Measurements from ENCODE around the gene C7.

The C7 gene

DNA sequence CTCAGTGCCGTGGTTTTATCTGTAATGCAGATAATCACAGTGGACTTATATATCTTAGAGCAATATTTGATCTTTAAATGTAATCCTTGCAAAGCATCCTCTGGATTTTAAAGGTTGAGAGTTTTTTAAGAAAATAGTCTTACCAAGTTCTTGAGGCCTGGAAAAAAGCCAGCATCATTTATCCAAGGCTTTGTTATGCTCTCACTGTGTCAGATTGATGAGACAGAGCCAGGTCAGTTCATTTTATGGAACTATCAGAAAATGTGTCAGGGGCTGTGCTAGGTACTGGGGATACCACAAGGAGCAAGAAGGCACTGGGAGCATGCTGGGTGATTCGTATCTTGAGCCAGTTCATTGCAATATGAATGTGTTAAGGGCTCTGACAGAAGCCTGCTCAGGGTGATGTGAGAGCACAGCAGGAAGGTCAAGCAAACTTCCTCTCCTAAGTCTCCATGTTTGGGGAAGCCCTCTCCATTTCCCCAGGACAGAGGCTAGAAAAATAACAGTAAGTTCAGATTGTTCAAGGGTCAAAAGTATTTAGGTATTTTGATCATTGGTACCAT lies 19.7 kb downstream of the C7 start:
- no peak for DNase-seq

GRCh38 chr5:40932766-40933165 lies 23.5 kb downstream of the C7 start:
- no peak for DNase-seq

- DNase-seq: no peak
Observed at GRCh38 chr5:40937075-40937474, 27.8 kb downstream of the C7 start.

- DNase-seq: no peak
Observed at GRCh38 chr5:40939753-40940152, 30.5 kb downstream of the C7 start.

DNA sequence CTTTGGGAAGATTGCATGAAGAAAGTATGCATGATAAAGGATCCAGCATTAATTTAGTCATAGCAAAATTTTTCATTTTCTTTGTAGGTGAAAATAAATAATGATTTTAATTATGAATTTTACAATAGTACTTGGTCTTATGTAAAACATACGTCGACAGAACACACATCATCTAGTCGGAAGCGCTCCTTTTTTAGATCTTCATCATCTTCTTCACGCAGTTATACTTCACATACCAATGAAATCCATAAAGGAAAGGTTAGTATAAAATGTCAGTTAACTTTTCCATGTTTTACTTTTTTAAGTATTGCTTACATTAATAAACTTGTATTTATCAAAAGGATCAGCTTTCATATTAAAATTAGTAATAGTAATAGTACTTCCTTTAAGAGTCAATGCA lies 35.8 kb downstream of the C7 start:
- DNase-seq: no peak

GRCh38 chr5:40955313-40955712 lies 46.0 kb downstream of the C7 start:
- no peak for DNase-seq

DNA sequence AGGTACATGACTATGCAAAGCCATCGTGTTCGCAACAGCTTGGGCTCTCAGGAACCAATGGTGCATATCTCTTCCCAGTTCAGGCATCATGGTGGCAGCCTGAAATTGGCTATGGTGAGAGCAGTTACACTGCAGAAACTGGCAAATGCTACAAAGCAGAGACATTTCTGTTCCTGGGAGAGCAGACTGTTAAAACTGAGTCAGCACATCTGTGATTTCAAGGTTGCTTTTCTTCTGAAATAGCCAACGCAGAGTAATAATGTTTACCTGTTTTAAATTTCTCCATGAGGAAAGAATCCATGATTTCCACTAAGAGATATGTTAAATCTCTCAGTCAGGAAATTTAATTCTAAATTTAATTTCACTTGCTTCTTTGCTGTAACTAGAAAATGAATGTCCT lies 47.8 kb downstream of the C7 start:
- DNase-seq: no peak

GRCh38 chr5:40958811-40959210 lies 49.5 kb downstream of the C7 start:
- DNase-seq: no peak

GRCh38 chr5:40960037-40960436 lies 50.7 kb downstream of the C7 start:
- no peak for DNase-seq

- no peak for DNase-seq
Observed at GRCh38 chr5:40962207-40962955, 53.1 kb downstream of the C7 start.

DNA sequence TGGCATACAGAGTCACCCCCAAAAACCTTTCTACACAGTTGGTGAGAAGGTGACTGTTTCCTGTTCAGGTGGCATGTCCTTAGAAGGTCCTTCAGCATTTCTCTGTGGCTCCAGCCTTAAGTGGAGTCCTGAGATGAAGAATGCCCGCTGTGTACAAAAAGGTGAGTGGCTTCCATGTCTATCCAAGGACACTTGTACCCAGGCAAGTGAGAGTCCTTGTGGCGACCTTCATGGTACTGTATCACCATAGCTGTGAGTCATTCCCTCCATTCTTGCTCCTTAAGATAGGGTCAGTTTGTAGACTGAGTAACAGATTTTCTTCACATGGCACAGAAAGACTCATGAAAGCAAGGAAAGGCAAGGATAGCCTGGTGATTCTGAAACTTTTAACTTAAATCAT lies 63.1 kb downstream of the C7 start:
- DNase-seq: no peak

DNA sequence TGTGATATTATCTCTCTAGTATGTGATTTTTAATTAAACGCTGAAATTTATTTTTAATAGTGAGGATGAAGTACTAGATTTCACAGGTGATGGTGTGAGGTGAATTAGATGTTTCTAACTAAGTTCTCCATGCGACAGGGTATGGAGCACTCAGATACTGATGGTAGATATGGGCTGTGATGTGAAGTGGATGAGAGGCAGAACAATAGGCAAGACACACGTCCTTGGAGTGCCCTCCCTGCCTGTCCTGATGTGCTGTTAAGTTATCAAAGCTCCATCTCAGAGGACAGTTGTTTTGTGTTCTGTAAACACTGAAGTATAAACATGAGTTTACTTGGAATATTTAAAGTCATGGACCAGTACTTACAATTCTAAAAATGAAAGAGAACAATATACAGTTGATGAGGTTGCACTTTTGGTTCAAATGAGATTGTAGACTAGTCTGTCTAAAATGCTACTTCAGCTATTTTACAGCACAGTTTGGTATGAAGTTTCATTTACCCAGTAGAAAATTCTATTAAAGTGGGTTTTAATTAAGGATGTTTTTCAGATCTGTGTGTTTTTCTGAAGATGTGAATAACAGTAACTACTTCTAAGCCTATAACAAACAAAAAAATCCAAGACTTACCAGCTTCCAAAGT lies 64.2 kb downstream of the C7 start:
- no peak for DNase-seq

- DNase-seq: no peak
Observed at GRCh38 chr5:40976041-40976440, 66.7 kb downstream of the C7 start.

GRCh38 chr5:40976836-40977235 lies 67.5 kb downstream of the C7 start:
- no peak for DNase-seq

DNA sequence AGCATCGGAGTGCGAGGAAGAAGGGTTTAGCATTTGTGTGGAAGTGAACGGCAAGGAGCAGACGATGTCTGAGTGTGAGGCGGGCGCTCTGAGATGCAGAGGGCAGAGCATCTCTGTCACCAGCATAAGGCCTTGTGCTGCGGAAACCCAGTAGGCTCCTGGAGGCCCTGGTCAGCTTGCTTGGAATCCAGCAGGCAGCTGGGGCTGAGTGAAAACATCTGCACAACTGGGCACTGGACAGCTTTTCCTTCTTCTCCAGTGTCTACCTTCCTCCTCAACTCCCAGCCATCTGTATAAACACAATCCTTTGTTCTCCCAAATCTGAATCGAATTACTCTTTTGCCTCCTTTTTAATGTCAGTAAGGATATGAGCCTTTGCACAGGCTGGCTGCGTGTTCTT lies 72.1 kb downstream of the C7 start:
- no peak for DNase-seq

- DNase-seq: no peak
Observed at GRCh38 chr5:40983781-40984180, 74.5 kb downstream of the C7 start.

DNA sequence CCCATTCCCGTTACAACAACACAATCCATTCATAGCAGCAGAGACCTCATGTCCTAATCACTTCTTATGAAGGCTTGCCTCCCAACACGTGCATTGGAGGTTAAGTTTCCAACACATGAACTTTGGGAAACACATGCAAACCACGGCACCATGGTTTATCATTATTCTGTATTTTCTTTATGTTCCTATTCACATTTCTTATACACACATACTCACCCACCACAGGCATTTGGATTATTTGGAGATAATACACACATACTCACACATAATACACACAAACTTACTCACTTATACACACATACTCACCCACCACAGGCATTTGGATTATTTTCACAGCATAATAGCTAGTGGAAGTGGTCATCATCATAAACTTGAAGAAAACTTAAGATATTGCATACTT lies 75.6 kb downstream of the C7 start:
- DNase-seq: no peak

- DNase-seq: no peak
Observed at GRCh38 chr5:40985501-40985900, 76.2 kb downstream of the C7 start.

GRCh38 chr5:40986666-40987065 lies 77.4 kb downstream of the C7 start:
- no peak for DNase-seq

- DNase-seq: no peak
Observed at GRCh38 chr5:40987349-40987748, 78.1 kb downstream of the C7 start.

- no peak for DNase-seq
Observed at GRCh38 chr5:40988746-40989510, 79.6 kb downstream of the C7 start.

GRCh38 chr5:40991168-40991980 lies 82.1 kb downstream of the C7 start:
- DNase-seq: no peak

DNA sequence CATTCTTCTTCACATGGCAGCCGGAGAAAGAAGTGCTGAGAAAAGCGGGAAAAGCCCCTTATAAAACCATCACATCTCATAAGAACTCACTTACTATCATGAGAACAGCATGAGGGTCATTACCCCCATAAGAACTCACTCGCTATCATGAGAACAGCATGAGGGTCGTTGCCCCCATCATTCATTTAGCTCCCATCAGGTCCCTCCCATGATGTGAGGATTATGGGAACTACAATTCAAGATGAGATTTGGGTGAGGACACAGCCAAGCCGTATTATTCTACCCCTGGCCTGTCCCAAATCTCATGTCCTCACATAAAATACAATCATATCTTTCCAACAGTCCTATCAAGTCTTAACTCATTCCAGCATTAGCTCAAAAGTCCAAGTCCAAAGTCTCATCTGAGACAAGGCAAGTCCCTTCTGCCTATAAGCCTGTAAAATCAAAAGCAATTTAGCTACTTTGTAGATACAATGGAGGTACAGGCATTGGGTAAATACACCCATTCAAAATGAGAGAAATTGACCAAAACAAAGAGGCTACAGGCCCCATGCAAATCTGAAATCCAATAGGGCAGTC lies 82.8 kb downstream of the C7 start:
- DNase-seq: no peak
